HL-60/S4 (cell line): ENCODE measurements around the gene TCEAL6.
"Not testable (repeated sequence)": the region's sequence is repeated elsewhere in the genome, so short reads cannot be mapped to it uniquely, and the experiment has no call there.

Source experiments
- in situ Hi-C: fragments of 300-500 bp; cut with MboI; formaldehyde crosslinking; loops from 2 replicates; pipeline ENCODE4 v1.14.3; 2022; ENCODE audit warnings: low sequenced_read_pairs

Gene TCEAL6

GRCh38 chrX:102142274-102142673, at the start of gene TCEAL6:
TSS of gene TCEAL6 (minus strand) at chrX:102142481.
- in situ Hi-C loops = not testable (repeated sequence)

GRCh38 chrX:102185967-102186720, 43.9 kb upstream of the TCEAL6 start:
- in situ Hi-C loops = no loop called here

DNA sequence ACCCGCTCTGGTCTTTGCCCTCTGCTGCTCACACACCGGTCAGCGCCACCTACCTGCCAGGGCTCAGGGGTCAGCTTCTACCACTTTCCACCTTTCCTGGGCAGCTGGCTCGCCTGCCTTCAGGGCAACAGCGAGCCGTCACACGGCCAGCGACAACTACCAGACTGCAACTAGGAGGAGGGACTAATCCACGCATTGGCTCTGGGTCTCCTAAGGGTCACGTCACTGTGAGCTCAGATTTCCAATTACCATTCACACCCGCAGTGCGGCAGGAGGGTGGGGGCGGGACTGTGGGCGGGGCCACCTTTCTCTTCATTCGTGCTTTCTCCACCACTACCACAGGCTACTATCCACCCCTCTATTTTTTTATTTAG, 13.5 kb upstream of the TCEAL6 start, which contains the start of gene BEX5:
Gene BEX5, minus strand, starts transcription at position 172 of the 374 bp plus-strand sequence. CDS start 1,712 bp downstream, outside the sequence.
- in situ Hi-C loops = loop anchor here (25.0 kb wide), 3 partner anchors 382 to 1032 kb away; no protein-coding TSS in a partner anchor

- in situ Hi-C loops = loop anchor here (25.0 kb wide), 3 partner anchors 382 to 1032 kb away; no protein-coding TSS in a partner anchor
Measured at GRCh38 chrX:102154900-102155805, 12.9 kb upstream of the TCEAL6 start.

DNA sequence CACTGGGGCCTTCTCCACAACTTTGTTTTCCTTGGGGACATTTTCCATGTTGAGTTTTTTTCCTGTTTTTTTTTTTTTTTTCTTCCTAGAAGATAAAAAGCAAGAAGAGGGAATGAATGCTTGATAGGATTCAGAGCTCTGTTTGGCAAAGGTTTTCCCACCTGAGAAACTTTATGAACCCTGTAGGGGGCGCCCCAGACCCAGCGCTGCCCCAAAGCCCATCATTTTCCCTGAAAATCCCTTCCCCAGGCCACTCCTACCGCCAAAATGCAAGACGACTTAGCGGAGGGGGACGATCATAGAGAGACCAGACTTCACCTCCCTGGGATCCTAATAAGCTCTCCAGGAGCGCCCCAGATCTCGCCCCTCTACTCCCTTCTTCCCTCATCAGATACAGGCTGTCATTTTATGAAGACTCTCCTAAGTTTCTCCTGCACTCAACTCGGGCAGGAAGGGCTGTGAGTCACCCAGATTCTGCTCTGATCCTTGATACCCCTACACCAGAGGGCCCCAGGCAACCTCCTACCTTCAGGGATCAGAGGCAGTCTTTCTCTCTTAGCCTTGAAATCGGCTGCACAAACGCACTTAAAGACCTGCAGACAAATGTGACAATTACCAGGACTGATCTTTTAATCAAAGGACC, 12.1 kb upstream of the TCEAL6 start:
- in situ Hi-C loops = loop anchor here (25.0 kb wide), 3 partner anchors 383 to 1033 kb away; no protein-coding TSS in a partner anchor

- in situ Hi-C loops = not testable (repeated sequence)
Measured at GRCh38 chrX:102141631-102142030, 650 bp downstream of the TCEAL6 start.

- in situ Hi-C loops = not testable (repeated sequence)
Measured at GRCh38 chrX:102140876-102141275, 1.4 kb downstream of the TCEAL6 start.

GRCh38 chrX:102138064-102138463, 4.2 kb downstream of the TCEAL6 start:
- in situ Hi-C loops = no loop called here

GRCh38 chrX:102129473-102129872, 12.8 kb downstream of the TCEAL6 start:
- in situ Hi-C loops = no loop called here

- in situ Hi-C loops = no loop called here
Measured at GRCh38 chrX:102126863-102127262, 15.4 kb downstream of the TCEAL6 start.

GRCh38 chrX:102126080-102126818, 16.0 kb downstream of the TCEAL6 start:
- in situ Hi-C loops = not testable (repeated sequence)

GRCh38 chrX:102125436-102125835, 16.8 kb downstream of the TCEAL6 start, which contains the start of gene TCEAL2:
TSS of gene TCEAL2 (plus strand) at chrX:102125679. CDS start at chrX:102126831, 1,152 bp downstream.
- in situ Hi-C loops = not testable (repeated sequence)

DNA sequence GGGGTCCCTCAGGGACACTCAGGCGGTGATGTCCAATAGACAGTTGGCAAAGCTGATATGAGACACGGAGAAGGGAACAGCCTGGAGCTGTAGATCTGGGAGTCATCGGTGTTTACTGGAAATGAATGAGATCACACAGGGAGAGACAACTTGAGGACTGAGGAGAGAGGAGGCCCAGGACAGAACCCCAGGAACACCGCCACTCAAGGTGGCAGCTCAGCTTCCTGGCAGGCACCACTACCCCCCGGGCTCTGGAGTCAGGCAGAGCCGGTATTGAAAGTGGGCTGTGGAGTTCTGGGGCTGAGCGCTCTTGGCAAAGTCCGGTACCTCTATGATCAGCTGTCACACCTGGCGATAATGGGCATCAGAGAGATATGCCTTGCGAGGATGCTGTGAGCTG, 17.3 kb downstream of the TCEAL6 start:
- in situ Hi-C loops = not testable (repeated sequence)

GRCh38 chrX:102115748-102116147, 26.5 kb downstream of the TCEAL6 start:
- in situ Hi-C loops = no loop called here

- in situ Hi-C loops = no loop called here
Measured at GRCh38 chrX:102113367-102113766, 28.9 kb downstream of the TCEAL6 start.
